Stimulated activated CD4-positive, alpha-beta T cell treated with anti-CD3 and anti-CD28 coated beads, Interleukin-12 subunit alpha, Interleukin-12 subunit beta, amount 100 ng/mL, for 4 hours (primary cell): ENCODE measurements around the gene SKA1.
"Not testable (repeated sequence)": the region's sequence is repeated elsewhere in the genome, so short reads cannot be mapped to it uniquely, and the experiment has no call there.

Experiments
- DNase-seq: peaks from one replicate; pipeline ENCODE4 v3.0.0-alpha.2; 2020

SKA1 gene

DNA sequence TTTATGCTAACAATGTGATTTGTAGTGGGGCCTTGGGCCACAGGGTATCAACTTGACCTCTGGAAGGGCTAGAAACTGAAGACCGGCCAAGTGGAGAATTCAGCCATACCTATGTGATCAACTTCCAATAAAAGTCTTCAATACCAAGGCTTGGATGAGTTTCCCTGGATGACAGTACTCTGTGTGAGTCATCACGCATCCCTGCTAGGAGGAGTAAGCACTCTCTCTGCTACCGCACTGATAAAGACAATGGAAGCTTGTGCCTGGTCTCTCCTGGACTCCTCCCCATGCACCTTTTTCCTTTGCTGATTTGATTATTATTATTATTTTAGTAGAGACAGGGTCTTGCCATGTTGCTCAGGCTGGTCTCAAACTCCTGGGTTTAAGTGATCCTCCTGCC is 58.1 kb downstream of the SKA1 start:
- no peak for DNase-seq

DNA sequence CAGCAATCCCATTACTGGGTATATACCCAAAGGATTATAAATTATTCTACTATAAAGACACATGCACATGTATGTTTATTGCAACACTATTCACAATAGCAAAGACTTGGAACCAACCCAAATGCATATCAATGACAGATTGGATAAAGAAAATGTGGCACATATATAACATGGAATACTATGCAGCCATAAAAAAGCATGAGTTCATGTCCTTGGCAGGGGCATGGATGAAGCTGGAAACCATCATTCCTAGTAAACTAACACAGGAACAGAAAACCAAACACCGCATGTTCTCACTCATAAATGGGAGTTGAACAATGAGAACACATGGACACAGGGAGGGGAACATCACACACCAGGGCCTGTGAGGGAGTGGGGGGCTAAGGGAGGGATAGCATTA is 61.9 kb downstream of the SKA1 start:
- DNase-seq, result not testable (repeated sequence)

DNA sequence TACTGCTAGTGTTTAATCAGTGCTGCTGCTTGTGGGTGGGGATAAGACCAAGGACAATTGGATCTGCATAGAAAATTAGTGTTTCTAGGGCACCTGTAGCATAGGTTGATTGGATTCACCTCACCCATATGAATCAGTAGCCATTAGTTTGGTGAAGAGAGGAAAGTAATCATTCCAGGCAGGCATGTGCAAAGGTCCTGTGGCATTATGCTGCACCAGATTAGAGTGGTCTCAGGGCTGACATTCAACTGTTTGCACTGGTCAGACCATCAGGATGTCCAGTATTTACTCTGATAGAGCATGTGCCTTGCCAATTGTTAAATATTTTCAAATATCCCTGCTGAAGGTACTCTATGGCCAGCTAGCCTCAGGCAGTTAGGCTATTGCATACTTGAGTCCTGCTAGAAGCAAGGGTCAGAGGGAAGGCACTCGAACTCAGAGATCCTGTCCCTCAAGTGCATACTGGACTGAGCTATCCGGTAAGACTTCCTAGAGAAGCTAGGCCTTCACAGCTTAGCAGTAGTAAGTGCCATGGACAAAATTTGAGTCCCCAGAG is 64.7 kb downstream of the SKA1 start:
- DNase-seq, result no peak

DNA sequence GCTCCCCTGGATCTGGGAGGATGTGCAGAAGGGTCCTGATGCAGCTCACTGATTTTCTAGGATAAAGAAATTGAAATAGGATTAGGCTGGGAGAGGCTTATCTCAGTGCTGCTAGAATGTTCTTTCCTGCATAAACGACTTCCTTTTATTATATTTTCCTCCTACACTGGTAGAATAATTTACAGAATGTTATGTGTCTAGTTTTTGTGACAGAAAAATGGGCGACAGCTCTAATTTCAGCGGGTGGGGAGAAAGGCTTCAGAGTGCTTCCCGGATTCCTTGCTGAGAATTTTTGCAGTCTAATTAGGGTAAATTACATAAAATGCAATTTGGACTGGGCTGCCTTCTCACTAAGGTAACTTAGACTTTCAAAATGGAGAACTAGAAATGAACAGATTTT is 66.2 kb downstream of the SKA1 start:
- no peak for DNase-seq

DNA sequence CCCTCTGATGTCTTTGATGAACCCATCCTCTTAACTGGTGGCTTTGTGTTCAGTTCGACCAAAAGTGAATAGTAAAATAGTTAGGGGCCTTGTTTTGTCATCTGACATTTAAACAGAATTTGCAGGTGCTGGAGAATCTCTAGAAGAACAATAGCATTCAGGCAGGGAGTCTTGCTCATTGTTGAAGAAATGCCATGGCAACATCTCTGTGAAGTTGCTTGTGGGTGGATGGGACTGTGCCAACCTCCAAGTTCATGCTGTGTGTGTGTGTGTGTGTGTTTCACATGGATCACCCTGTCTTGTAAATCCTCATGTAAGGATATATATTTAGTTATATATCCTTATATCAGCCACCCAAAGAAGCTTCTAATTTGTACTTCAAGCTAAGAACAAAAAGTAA is 66.7 kb downstream of the SKA1 start:
- DNase-seq, result no peak
